GM19099 (cell line): ENCODE measurements around the gene CNDP1.

Experiments
- POLR2A ChIP-seq: IDR thresholded peaks from 3 replicates; pipeline ENCODE4 v1.6.1; 2011; ENCODE audit warnings: low read depth; ENCODE audit not compliant: insufficient read length; ENCODE audit errors: extremely low read depth

The CNDP1 gene

DNA sequence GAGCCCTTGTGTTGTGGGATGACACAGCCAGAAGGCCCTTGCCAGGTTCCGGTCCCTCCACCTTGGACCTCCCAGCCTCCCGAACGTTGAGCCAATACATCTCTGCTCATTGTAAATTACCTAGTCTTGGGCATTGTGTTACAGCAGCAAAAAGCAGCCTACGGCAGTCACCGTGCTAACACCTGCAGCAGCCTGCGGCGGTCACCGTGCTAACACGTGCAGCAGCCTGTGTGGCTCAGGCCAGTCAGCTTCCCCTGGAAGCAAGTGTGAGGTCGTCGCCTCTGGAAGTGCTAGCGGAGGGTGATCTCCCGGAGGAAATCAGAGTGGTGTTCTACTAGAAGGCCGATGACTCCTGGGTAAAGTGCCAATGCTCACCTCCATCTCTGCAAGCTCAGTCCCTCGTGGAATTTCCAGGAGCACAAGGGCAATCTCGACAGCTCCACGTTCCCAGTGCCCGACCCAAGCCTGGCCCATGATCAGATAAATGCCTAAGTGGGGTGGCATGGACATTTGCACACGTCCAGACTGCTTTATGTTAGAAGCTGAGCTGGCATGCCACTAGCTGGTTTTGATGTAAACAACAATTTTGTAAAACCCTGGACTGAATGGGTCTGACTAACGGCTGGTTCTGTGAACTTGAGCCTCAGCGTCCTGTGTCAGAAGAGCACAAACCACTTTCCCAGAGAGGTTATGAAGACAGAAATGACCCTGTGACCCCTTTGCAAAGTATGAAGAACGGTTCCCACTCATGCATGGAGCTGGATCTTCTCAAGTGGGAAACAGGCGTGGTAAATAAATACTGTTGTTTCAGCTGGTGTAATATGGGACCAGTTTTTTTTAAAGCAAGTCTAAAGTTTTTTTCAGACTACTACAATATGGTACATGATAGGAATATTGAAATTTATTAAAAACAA lies 11.4 kb upstream of the CNDP1 start:
- no peak for TF ChIP-seq POLR2A

GRCh38 chr18:74524097-74524496 lies 10.2 kb upstream of the CNDP1 start:
- TF ChIP-seq POLR2A = no peak

DNA sequence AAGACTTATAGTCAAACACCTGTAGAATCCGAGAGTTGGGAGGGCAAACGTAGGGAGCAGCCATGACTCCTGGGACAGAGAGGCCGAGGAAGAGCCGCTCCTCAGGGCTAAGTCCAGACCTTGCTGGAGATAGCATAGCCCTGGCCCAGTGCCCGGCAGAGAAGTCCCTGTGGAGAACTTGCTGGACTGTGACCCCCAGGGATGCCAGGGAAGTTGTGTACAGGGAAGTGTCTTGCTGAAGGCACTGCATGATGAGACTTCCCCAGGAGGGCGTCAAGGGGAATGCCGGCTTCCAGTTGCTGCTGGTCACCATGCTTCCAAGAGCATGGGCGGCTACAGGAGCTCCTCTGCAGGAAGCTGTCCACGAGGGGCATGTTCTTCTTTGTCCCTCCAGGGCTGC lies 8.6 kb upstream of the CNDP1 start:
- no peak for TF ChIP-seq POLR2A

DNA sequence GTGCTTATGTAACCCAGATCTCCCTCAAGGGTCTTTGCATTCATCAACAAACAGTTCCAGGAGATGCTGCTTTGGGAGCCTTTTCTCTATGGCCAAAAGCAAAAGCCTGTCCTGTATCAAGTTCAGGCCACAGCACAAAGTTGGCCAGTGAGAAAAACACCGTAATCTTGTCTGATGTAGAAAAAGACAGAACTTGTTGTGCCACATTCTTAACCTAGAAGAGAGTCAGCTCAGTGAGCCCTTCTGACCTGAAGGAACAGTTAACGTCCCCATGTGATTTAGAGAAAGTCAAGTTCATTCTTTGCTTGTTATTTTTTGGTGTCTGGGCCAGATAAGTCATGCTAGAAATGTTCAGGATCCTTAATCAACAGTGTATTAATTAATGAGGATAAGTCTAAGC lies 7.8 kb upstream of the CNDP1 start:
- TF ChIP-seq POLR2A = no peak

- TF ChIP-seq POLR2A = no peak
Measured at GRCh38 chr18:74528478-74528877, 5.8 kb upstream of the CNDP1 start.

DNA sequence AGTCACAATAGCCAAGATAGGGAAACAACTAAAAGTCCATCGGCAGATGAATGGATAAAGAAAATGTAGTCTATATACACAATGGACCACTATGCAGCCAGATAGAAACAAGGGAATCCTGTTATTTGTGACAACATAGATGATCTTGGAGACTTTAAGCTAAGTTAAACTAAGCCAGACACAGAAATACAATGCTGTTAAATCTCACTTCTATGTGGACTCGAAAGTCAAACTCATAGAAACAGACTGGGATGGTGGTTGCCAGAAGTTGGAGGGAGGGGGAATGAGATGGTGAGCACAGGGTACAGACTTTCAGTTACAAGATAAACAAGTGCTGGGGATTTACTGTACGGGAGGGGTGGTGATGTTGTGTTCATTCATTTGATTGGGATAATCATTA lies 5.4 kb upstream of the CNDP1 start:
- no peak for TF ChIP-seq POLR2A

DNA sequence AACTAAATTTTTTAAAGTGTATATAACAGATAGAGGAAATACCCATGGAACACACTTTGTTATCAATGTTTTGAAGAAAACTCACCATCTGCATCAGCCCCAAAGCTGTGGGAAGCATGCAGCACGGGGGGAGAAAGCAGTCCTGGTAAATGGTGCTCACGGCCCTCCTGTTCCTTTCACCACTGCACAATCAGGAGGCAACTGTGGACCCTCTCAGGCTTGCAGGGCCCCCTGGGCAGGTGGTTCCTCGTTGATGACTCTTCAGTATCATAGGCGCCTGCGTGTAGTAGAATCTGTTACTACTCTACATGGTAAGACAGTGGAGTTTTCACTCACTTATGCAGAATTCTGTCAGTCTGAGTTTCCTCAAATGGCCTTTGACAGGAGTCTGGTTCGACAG lies 4.9 kb upstream of the CNDP1 start:
- TF ChIP-seq POLR2A = no peak

GRCh38 chr18:74529811-74530583 lies 4.3 kb upstream of the CNDP1 start:
- TF ChIP-seq POLR2A = no peak

DNA sequence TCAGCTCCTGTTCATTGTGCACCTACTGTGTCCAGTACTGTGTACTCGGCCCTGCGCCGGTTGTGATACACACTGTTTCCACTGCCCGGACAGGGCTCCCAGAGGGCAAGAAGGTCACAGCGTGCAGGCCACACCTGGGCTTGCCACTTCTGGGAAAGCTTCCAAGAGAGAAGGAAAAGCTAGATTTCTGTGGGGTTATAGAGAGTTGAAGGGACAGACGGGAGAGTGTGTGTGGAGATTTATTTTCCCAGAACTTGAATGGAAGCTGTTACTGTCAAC lies 3.8 kb upstream of the CNDP1 start:
- no peak for TF ChIP-seq POLR2A

GRCh38 chr18:74531043-74531442 lies 3.3 kb upstream of the CNDP1 start:
- TF ChIP-seq POLR2A = no peak

DNA sequence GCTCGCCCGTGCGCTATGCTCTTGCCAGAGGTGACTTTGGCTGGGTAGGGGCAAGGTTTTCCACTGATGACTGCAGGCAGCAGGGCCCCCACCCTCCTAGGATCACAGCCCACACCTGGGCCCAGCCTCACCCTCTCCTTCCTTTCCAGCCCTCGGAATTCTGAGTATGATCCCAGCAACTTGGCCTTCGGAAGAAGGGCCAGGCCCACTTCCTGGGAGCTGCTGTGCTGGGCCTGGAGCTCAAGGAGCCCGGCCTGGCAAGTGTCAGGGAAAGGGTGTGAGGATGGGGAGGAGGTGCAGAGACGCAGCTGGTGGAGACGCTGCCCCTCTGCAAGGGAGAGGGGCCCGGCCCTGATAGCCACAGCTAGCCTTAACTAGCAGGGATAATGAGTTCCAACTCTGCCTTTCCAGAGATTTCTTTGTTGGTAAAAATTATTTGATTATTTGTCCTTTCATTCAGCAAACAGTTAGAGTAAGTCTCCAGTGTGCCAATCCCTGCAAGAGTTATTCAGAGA lies 1.7 kb upstream of the CNDP1 start:
- no peak for TF ChIP-seq POLR2A

DNA sequence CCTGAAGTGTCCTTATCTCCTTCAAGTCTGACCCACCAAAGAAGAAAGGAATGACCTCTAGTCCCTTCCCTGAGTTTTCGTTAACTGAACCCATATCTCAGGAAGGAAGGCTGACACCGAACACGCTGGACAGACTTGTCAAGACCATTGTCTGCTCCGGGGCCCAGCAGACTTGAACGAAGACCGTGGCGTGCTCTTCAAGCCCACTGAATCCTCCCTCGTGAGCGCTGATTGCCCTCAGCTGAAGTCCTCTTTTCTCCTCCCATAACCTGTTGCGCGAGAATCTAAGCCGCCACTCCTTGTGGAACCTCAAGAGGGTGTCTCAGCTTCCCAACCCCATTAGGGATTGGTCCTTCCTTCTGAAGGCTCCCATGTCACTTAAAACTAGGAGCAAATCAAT lies 634 bp upstream of the CNDP1 start:
- TF ChIP-seq POLR2A = no peak

GRCh38 chr18:74534981-74535649 lies 815 bp downstream of the CNDP1 start:
- no peak for TF ChIP-seq POLR2A

GRCh38 chr18:74539289-74539688 lies 5.0 kb downstream of the CNDP1 start:
- TF ChIP-seq POLR2A = no peak

GRCh38 chr18:74540652-74541421 lies 6.5 kb downstream of the CNDP1 start:
- TF ChIP-seq POLR2A = no peak

DNA sequence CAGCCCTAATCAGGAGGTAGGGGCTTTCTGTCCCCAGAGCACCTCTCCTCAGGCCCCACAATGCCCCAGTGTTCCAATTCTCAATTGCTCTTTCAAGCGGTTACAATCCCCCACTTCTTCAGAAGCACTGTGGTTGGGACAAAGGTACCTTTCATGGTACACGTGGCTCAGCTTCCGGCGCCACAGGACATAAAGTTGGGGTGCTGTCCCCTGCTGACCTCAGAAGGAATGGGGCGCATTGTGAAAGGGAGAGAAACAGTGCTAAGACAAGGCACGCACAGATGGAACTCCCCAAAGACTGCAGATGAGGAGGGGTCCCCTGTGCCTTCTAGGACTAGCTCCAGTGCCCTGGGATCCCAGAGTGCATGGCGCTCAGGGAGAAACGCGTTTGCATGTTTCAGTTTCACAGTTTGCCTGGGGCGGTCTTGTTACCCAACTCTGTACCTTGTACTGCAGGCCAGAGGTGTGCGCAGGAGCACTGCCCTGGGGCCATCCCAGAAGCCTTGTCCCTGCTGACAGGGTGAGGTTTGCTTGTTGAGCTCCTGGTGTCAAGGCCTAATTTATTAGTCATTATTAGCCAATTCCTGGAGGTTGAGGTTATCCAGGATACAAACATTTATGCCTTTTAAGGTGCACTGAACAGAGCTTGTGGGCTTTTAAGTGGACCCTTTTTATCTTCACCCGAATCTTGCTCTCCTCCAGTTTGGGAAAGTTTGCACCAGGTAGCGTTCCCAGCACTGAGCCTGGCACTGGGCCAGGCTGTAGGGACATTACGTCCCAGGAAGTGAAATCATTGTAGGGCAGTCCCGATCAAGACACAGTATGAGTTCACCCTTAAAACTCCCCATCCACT lies 7.6 kb downstream of the CNDP1 start:
- TF ChIP-seq POLR2A = no peak
